ENCODE results near the gene CYB5R4.

Gene CYB5R4

GRCh38 chr6:84002226-84002625 lies 142.7 kb downstream of the CYB5R4 start:
- peaks cover 8% of the 10 kb centered on the region for H3K27me3 Mint-ChIP-seq (ENCODE audit: low read depth, poor library complexity)
- H3K27ac Mint-ChIP-seq, result no peak overlapping the region
- H3K4me3 Mint-ChIP-seq, result no peak overlapping the region
- H3K36me3 Mint-ChIP-seq (ENCODE audit: low read depth), result no peaks in the 10 kb centered on the region
- peaks cover 14% of the 10 kb centered on the region for H3K4me1 Mint-ChIP-seq
- no peak for TF ChIP-seq CTCF (IDR thresholded peaks at IDR 0.05)
- DNase-seq, result no peak
- H3K9me3 Mint-ChIP-seq, result no peaks in the 10 kb centered on the region

- peaks cover 14% of the 10 kb centered on the region for H3K4me1 Mint-ChIP-seq
- H3K27me3 Mint-ChIP-seq (ENCODE audit: low read depth, poor library complexity), result peaks cover 12% of the 10 kb centered on the region
These were observed 143.6 kb downstream of the CYB5R4 start for GRCh38 chr6:84003131-84003530.

GRCh38 chr6:84003654-84004053 lies 144.2 kb downstream of the CYB5R4 start:
- H3K27me3 Mint-ChIP-seq (ENCODE audit: low read depth, poor library complexity), result peaks cover 12% of the 10 kb centered on the region

More at GRCh38 chr6:84003131-84003530, 143.6 kb downstream of the CYB5R4 start:
- H3K9me3 Mint-ChIP-seq, result no peaks in the 10 kb centered on the region
- no peak overlapping the region for H3K4me3 Mint-ChIP-seq
- no peak for DNase-seq
- no peak for TF ChIP-seq CTCF (IDR thresholded peaks at IDR 0.05)
- H3K36me3 Mint-ChIP-seq (ENCODE audit: low read depth), result no peaks in the 10 kb centered on the region
- H3K27ac Mint-ChIP-seq, result no peak overlapping the region

GRCh38 chr6:84007871-84008270 lies 148.4 kb downstream of the CYB5R4 start:
- H3K27me3 Mint-ChIP-seq (ENCODE audit: low read depth, poor library complexity), result peaks cover 11% of the 10 kb centered on the region
- DNase-seq, result no peak
- H3K4me1 Mint-ChIP-seq, result peaks cover 11% of the 10 kb centered on the region
- no peaks in the 10 kb centered on the region for H3K9me3 Mint-ChIP-seq
- no peaks in the 10 kb centered on the region for H3K36me3 Mint-ChIP-seq (ENCODE audit: low read depth)
- no peak for TF ChIP-seq CTCF (IDR thresholded peaks at IDR 0.05)
- no peak overlapping the region for H3K27ac Mint-ChIP-seq
- no peak overlapping the region for H3K4me3 Mint-ChIP-seq

More at GRCh38 chr6:84003654-84004053, 144.2 kb downstream of the CYB5R4 start:
- Mint-ChIP-seq H3K9me3 (no peaks in the 10 kb centered on the region), H3K4me3 (no peak overlapping the region), H3K36me3 (ENCODE audit: low read depth) (no peaks in the 10 kb centered on the region), H3K27ac (peak overlapping the region; percentile 30), H3K4me1 (peaks cover 14% of the 10 kb centered on the region)
- no peak for TF ChIP-seq CTCF (IDR thresholded peaks at IDR 0.05)
- no peak for DNase-seq

- H3K36me3 Mint-ChIP-seq (ENCODE audit: low read depth), result no peaks in the 10 kb centered on the region
- H3K27ac Mint-ChIP-seq, result no peak overlapping the region
- no peaks in the 10 kb centered on the region for H3K9me3 Mint-ChIP-seq
- peaks cover 6% of the 10 kb centered on the region for H3K27me3 Mint-ChIP-seq (ENCODE audit: low read depth, poor library complexity)
- TF ChIP-seq CTCF (IDR thresholded peaks at IDR 0.05), result no peak
- H3K4me1 Mint-ChIP-seq, result no peaks in the 10 kb centered on the region
- no peak overlapping the region for H3K4me3 Mint-ChIP-seq
- no peak for DNase-seq
These were observed 153.9 kb downstream of the CYB5R4 start for GRCh38 chr6:84013354-84013753.

GRCh38 chr6:84013931-84014330 lies 154.4 kb downstream of the CYB5R4 start:
- peaks cover 5% of the 10 kb centered on the region for H3K4me1 Mint-ChIP-seq
- no peak for TF ChIP-seq CTCF (IDR thresholded peaks at IDR 0.05)
- H3K27ac Mint-ChIP-seq, result no peak overlapping the region
- DNase-seq, result no peak
- H3K4me3 Mint-ChIP-seq, result no peak overlapping the region
- H3K9me3 Mint-ChIP-seq, result no peaks in the 10 kb centered on the region
- H3K36me3 Mint-ChIP-seq (ENCODE audit: low read depth), result no peaks in the 10 kb centered on the region
- H3K27me3 Mint-ChIP-seq (ENCODE audit: low read depth, poor library complexity), result peaks cover 10% of the 10 kb centered on the region
